Bronchial epithelial cell (primary cell): Measurements from ENCODE around the gene DCAF10. TPM values are rescaled to one million over a fixed set of nuclear protein-coding genes. Genes with fewer than 3 reads are reported as not detected.
"Not testable (repeated sequence)": the region's sequence is repeated elsewhere in the genome, so short reads cannot be mapped to it uniquely, and the experiment has no call there.

Experiments
- DNase-seq: peaks from one replicate; pipeline ENCODE4 v3.0.0-alpha.2; 2010; ENCODE audit warnings: low read depth
- FAIRE-seq: peaks from 2 replicates; lab custom pipeline; 2011; peaks lifted over from hg19 to GRCh38; lab: Jason Lieb, UNC
- H3K27me3 ChIP-seq: 2 replicates; pipeline ENCODE4 v1.5.1; 2011; ENCODE audit warnings: low read length; ENCODE audit not compliant: control insufficient read depth, insufficient read depth
- H3K36me3 ChIP-seq: 2 replicates; pipeline ENCODE4 v1.5.1; 2011; ENCODE audit warnings: low read length; ENCODE audit not compliant: control insufficient read depth, insufficient read depth
- H3K4me3 ChIP-seq: 2 replicates; pipeline ENCODE4 v1.5.1; 2011; ENCODE audit warnings: mild to moderate bottlenecking, low read depth, low read length, control low read depth
- total RNA-seq: library from RNA; depleted of rRNA; stranded (reverse); fragments of >200 nt; gene quantifications from 2 replicates; pipeline ENCODE4 v1.2.1, GENCODE V29; 2014
- TF ChIP-seq, protein P1 (sequence below): IDR thresholded peaks from 2 replicates; pipeline ENCODE4 v1.5.1; 2011; ENCODE audit warnings: mild to moderate bottlenecking, moderate library complexity, low read length, control low read depth, inconsistent platforms; ENCODE audit not compliant: insufficient read depth, severe bottlenecking

Gene DCAF10
- total RNA-seq, 1 donor from 2014 or later = 29.5 TPM

DNA sequence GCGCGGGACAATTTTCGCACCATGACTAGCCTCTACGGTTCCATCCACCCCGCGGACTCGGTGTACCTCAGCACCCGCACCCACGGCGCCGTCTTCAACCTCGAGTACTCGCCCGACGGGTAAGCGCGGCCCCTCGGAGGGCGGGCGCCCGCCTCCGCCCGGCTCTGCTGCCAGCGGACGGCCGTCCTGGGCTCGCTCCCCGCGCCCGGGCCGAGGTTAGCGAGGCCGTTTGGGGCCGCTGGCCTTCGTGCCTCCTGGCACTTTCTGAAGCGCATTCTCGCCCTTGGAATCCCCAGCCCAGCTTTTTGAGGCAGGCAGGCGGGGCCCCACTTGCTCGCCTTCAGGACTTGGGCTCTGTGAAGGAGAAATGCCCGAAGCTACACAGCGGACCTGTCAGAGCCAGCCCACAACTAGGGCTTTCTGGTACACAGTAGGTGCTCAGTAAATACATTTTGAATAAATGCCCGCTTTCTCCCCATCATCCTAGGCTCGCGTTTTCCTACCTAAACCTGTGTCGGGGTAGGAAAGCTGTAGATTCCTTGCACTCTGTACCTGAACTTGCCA, 772 bp downstream of the DCAF10 start:
- TF ChIP-seq, protein P1, sequence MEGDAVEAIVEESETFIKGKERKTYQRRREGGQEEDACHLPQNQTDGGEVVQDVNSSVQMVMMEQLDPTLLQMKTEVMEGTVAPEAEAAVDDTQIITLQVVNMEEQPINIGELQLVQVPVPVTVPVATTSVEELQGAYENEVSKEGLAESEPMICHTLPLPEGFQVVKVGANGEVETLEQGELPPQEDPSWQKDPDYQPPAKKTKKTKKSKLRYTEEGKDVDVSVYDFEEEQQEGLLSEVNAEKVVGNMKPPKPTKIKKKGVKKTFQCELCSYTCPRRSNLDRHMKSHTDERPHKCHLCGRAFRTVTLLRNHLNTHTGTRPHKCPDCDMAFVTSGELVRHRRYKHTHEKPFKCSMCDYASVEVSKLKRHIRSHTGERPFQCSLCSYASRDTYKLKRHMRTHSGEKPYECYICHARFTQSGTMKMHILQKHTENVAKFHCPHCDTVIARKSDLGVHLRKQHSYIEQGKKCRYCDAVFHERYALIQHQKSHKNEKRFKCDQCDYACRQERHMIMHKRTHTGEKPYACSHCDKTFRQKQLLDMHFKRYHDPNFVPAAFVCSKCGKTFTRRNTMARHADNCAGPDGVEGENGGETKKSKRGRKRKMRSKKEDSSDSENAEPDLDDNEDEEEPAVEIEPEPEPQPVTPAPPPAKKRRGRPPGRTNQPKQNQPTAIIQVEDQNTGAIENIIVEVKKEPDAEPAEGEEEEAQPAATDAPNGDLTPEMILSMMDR = no peak
- H3K4me3 ChIP-seq = peak overlapping the region; percentile 57
- DNase-seq (peak; percentile 22), FAIRE-seq (no peak)
- no peaks in the 10 kb centered on the region for H3K36me3 ChIP-seq
- no peaks in the 10 kb centered on the region for H3K27me3 ChIP-seq

DNA sequence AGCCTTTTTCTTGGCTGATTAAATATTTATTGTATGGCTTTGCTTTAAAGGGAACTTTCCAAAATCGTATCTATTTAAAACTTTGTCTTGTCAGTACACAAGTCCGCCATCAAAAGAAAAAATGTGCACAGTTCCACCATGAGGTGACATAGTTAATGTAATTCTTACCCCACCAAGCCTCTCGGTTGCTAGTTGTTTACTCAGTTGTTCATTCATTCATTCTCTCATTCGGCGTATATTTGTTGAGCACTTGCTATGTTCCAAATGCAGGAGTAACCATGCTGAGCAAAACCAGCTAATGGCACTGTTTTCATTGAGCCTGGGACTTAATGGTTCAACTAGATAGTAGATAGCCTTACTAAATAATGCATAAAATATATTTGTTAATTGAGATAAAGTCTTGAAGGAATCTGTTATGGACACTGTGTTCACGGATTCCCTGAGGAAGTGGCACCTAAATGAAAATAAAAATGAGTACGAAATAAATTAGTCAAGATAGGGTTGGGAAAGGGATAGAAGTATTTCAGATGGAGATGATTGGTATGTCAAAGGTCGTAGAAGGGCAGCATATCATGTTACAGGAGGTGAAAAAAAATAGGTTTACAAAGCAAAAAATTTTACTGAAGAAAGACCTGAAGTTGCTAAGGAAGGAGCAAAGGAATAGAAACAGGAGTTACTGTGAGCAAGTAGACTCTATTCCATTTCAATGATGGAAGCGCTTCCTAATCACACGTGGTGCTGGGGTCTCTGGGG, 1.5 kb downstream of the DCAF10 start:
- TF ChIP-seq, protein P1 = no peak
- FAIRE-seq = no peak
- no peak for DNase-seq
- Histone ChIP-seq H3K27me3 (no peaks in the 10 kb centered on the region), H3K4me3 (peak overlapping the region; percentile 57), H3K36me3 (no peaks in the 10 kb centered on the region)

DNA sequence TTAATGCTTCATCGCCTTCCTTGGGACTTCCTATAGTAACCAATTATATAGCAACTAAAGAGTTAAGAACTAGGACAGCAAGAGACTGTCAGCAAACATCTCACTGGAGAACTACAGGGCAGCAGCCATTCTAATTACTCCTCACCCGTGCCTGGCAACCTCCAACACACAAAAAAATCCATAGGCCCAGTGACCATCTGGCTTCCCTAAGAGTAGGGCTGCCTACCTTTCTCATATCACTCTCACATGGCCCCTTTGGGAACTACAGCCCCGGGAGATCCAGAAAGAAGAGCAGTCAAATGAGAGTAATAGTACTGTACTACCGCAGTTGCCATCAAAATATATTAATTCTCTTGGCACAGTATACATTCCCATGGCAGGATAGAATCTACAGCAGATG, 5.7 kb downstream of the DCAF10 start:
- no peaks in the 10 kb centered on the region for H3K27me3 ChIP-seq
- DNase-seq = no peak
- FAIRE-seq = no peak
- H3K36me3 ChIP-seq = no peaks in the 10 kb centered on the region
- TF ChIP-seq, protein P1 = no peak
- H3K4me3 ChIP-seq = no peak overlapping the region

DNA sequence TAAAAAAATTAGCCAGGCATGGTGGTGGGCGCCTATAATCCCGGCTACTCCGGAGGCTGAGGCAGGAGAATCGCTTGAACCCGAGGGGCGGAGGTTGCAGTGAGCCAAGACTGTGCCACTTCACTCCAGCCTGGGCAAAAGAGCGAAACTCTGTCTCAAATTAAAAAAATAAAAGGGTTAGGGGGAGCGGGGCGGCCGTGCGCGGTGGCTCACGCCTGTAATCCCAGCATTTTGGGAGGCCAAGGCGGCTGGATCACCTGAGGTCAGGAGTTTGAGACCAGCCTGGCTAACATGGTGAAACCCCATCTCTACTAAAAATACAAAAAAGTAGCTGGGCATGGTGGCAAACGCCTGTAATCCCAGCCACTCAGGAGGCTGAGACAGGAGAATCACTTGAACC, 9.1 kb downstream of the DCAF10 start:
- not testable (repeated sequence) for H3K4me3 ChIP-seq, DNase-seq, H3K36me3 ChIP-seq, H3K27me3 ChIP-seq, FAIRE-seq

DNA sequence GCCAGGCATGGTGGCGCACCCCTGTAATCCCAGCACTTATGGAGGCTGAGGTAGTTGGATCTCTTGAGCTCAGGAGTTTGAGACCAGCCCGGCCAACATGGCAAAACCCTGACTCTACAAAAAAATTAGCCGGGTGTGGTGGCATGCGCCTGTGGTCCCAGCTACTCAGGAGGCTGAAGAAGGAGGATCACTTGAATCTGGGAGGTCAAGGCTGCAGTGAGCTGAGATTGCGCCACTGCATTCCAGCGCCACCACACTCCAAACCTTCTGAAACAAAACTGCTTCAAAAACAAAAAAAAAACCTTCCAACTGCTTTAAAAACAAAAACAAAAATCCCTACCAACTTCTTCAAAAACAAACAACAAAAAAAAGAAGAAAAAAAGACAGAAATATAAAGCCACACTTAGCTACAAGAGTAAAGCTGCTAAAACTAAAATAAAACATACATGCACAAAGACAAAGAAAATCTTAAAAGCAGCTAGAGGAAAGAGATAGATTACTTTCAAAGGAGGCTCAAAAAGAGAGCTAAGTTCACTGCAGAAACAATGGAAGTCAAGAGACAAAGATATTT, 11.4 kb downstream of the DCAF10 start:
- no peak for DNase-seq
- TF ChIP-seq, protein P1 = no peak
- no peak for FAIRE-seq
- Histone ChIP-seq H3K27me3 (no peaks in the 10 kb centered on the region), H3K4me3 (no peak overlapping the region), H3K36me3 (no peaks in the 10 kb centered on the region)

DNA sequence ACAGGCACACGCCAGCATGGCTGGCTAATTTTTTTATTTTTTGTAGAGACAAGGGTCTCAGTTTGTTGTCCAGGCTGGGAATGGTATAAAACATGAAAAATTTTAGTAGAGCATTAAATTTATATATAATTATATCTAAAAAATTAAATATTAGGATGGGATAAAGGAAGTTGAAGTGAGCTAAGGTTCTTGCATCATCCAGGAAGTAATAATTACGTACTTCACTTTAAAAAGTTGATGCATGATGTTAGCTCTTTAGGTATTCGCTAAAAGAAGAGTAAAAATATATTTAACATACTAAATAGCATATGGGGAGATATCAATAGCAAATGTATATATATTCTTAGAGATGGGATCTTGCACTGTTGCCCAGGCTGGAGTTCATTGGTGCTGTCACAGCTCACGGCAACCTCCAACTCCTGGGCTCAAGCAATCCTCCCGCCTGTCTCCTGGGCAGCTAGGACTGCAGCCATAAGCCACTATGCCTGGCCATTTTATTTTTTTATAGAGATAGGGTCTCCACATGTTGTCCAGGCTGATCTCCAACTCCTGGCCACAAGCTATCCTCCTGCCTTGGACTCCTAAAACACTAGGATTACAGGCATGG, 12.3 kb downstream of the DCAF10 start:
- Histone ChIP-seq H3K36me3 (no peaks in the 10 kb centered on the region), H3K27me3 (no peaks in the 10 kb centered on the region), H3K4me3 (no peak overlapping the region)
- FAIRE-seq (no peak), DNase-seq (no peak)
- TF ChIP-seq, protein P1 = no peak
